Measurements from ENCODE around the gene TMEM169.

- TF ChIP-seq BMI1 (IDR thresholded peaks at IDR 0.05; ENCODE audit: borderline replicate concordance) (no peak), NRF1 (conservative IDR thresholded peaks at IDR 0.05; ENCODE audit: low read depth, low read length) (no peak), USF2 (IDR thresholded peaks at IDR 0.05; ENCODE audit: borderline replicate concordance, low read depth, low read length) (no peak), USF1 (IDR thresholded peaks at IDR 0.05; ENCODE audit: borderline replicate concordance, extremely low read length, insufficient read depth, low read depth, low read length) (no peak), IRF3 (IDR thresholded peaks at IDR 0.05) (no peak), EZH2 (IDR thresholded peaks at IDR 0.05; ENCODE audit: borderline replicate concordance, control insufficient read depth, low read depth, low read length) (no peak), MAX (IDR thresholded peaks at IDR 0.05; ENCODE audit: low read depth, low read length) (no peak), ZBTB33 (IDR thresholded peaks at IDR 0.05) (no peak), WRNIP1 (IDR thresholded peaks at IDR 0.05; ENCODE audit: borderline replicate concordance, low read depth, low read length) (no peak), YBX1 (IDR thresholded peaks at IDR 0.05) (no peak), EP300 (IDR thresholded peaks at IDR 0.05; ENCODE audit: borderline replicate concordance in 1 of 2, control insufficient read depth in 1 of 2, low read depth in 2 of 2, low read length in 2 of 2) (no peak)
Measured at GRCh38 chr2:216047397-216047796, 34.3 kb upstream of the TMEM169 start.
